IMR-90 (cell line): Measurements from ENCODE around the gene VAC14. TPM values are rescaled to one million over a fixed set of nuclear protein-coding genes. Genes with fewer than 3 reads are reported as not detected.
A peak's percentile ranks its signal among the peaks of the same experiment; 100 is the strongest.

ENCODE experiments used
- ATAC-seq: fragments of 200-7000 bp; cut with Tn5 transposase; 2 replicates; pipeline ENCODE4 v1.9.1; 2020; ENCODE audit warnings: low read depth, mild to moderate bottlenecking, moderate library complexity
- BruUV-seq: library from RNA; stranded (reverse); fragments of 400-500 nt; replicated peaks from 2 replicates; lab custom pipeline; 2021; lab: Mats Ljungman, UMichigan
- CTCF ChIA-PET: fragments of 300-600 bp; formaldehyde crosslinking; extraction: SDS; loops from one replicate; lab custom pipeline; 2021; ENCODE audit warnings: antibody characterized with exemption; lab: Yijun Ruan, JAX
- POLR2A ChIA-PET: fragments of 300-600 bp; sonication (Branson Sonifier 250); formaldehyde crosslinking; loops from one replicate; lab custom pipeline; 2022; ENCODE audit warnings: antibody characterized with exemption; ENCODE audit not compliant: unreplicated experiment; lab: Charles Lee
- DNase-seq: peaks from one replicate; pipeline ENCODE4 v3.0.0; 2013
- H2AFZ ChIP-seq: replicated peaks from 2 replicates; pipeline ENCODE3; 2013; ENCODE audit warnings: low read length, mild to moderate bottlenecking; ENCODE audit not compliant: poor library complexity
- H2AK5ac ChIP-seq: 2 replicates; pipeline ENCODE4 v1.6.1; 2013; ENCODE audit warnings: low read depth, low read length, inconsistent platforms
- H2AK9ac ChIP-seq: replicated peaks from 2 replicates; pipeline ENCODE3; 2013; ENCODE audit warnings: mild to moderate bottlenecking, low read depth, low read length, moderate library complexity; ENCODE audit not compliant: poor library complexity
- H2BK120ac ChIP-seq: 2 replicates; pipeline ENCODE4 v1.6.1; 2013; ENCODE audit warnings: low read depth, low read length, inconsistent platforms
- H2BK15ac ChIP-seq: 3 replicates; pipeline ENCODE4 v1.6.1; 2013; ENCODE audit warnings: low read depth, low read length, inconsistent platforms
- H2BK20ac ChIP-seq: 2 replicates; pipeline ENCODE4 v1.6.1; 2013; ENCODE audit warnings: low read depth, mild to moderate bottlenecking, inconsistent platforms, low read length, moderate library complexity
- H2BK5ac ChIP-seq: 2 replicates; pipeline ENCODE4 v1.6.1; 2013; ENCODE audit warnings: mild to moderate bottlenecking, low read depth, low read length, inconsistent platforms; ENCODE audit not compliant: poor library complexity, severe bottlenecking
- H3K14ac ChIP-seq: replicated peaks from 2 replicates; pipeline ENCODE4 v1.6.1; 2013; ENCODE audit warnings: low read depth, low read length, inconsistent platforms
- H3K18ac ChIP-seq: 2 replicates; pipeline ENCODE4 v1.6.1; 2013; ENCODE audit warnings: low read depth, low read length, control low read depth
- H3K23ac ChIP-seq: 2 replicates; pipeline ENCODE4 v1.6.1; 2013; ENCODE audit warnings: low read depth, low read length, inconsistent platforms
- H3K27ac ChIP-seq: 2 replicates; pipeline ENCODE4 v1.5.1; 2013; ENCODE audit warnings: mild to moderate bottlenecking, control low read depth, low read length; ENCODE audit not compliant: insufficient read depth
- H3K27me3 ChIP-seq: 2 replicates; pipeline ENCODE4 v1.6.1; 2013; ENCODE audit warnings: low read length; ENCODE audit not compliant: control insufficient read depth, insufficient read depth
- H3K36me3 ChIP-seq: 2 replicates; pipeline ENCODE4 v1.6.1; 2013; ENCODE audit warnings: low read length, mixed read lengths; ENCODE audit not compliant: control insufficient read depth, insufficient read depth
- H3K4ac ChIP-seq: 2 replicates; pipeline ENCODE4 v1.6.1; 2013; ENCODE audit warnings: low read depth, low read length, inconsistent platforms
- H3K4me1 ChIP-seq: 2 replicates; pipeline ENCODE4 v1.6.1; 2013; ENCODE audit warnings: low read length, mixed read lengths; ENCODE audit not compliant: control insufficient read depth, insufficient read depth
- H3K4me2 ChIP-seq: 2 replicates; pipeline ENCODE4 v1.6.1; 2013; ENCODE audit warnings: low read depth, mild to moderate bottlenecking, control low read depth, low read length, moderate library complexity
- H3K4me3 ChIP-seq: 2 replicates; pipeline ENCODE4 v1.5.1; 2013; ENCODE audit warnings: low read depth, mild to moderate bottlenecking, control low read depth, low read length, moderate library complexity; ENCODE audit not compliant: insufficient read depth
- H3K56ac ChIP-seq: 2 replicates; pipeline ENCODE4 v1.6.1; 2013; ENCODE audit warnings: low read length, inconsistent platforms; ENCODE audit not compliant: insufficient read depth; ENCODE audit errors: extremely low read depth
- H3K79me1 ChIP-seq, 2 experiments: 2 replicates each; pipeline ENCODE4 v1.6.1; 2013; ENCODE audit warnings: low read length in 2 of 2, inconsistent platforms in 1 of 2, low read depth in 1 of 2
- H3K9ac ChIP-seq: 2 replicates; pipeline ENCODE4 v1.6.1; 2013; ENCODE audit warnings: low read depth, low read length, control low read depth
- H3K9me1 ChIP-seq: 2 replicates; pipeline ENCODE4 v1.6.1; 2013; ENCODE audit warnings: low read length, inconsistent platforms; ENCODE audit not compliant: insufficient read depth
- H3K9me3 ChIP-seq: 2 replicates; pipeline ENCODE4 v1.6.1; 2013; ENCODE audit warnings: low read length; ENCODE audit not compliant: control insufficient read depth, insufficient read depth
- H4K20me1 ChIP-seq: 2 replicates; pipeline ENCODE4 v1.6.1; 2013; ENCODE audit warnings: low read length, inconsistent platforms; ENCODE audit not compliant: insufficient read depth
- H4K5ac ChIP-seq: 2 replicates; pipeline ENCODE4 v1.6.1; 2013; ENCODE audit warnings: mild to moderate bottlenecking, low read depth, low read length, control low read depth
- H4K8ac ChIP-seq, 2 experiments: 2 replicates each; pipeline ENCODE4 v1.6.1; 2013; ENCODE audit warnings: low read depth in 2 of 2, low read length in 2 of 2, control low read depth in 1 of 2, inconsistent platforms in 1 of 2
- H4K91ac ChIP-seq: 2 replicates; pipeline ENCODE4 v1.6.1; 2013; ENCODE audit warnings: low read depth, low read length, inconsistent platforms; ENCODE audit not compliant: insufficient read depth
- BHLHE40 ChIP-seq: fragments of 150-350 bp; IDR thresholded peaks from 2 replicates; pipeline ENCODE4 v1.6.1; 2016; ENCODE audit warnings: mild to moderate bottlenecking, low read depth, low read length
- CEBPB ChIP-seq: IDR thresholded peaks from 2 replicates; pipeline ENCODE4 v1.6.1; 2012; ENCODE audit warnings: low read depth, low read length, improper control_type of control experiment
- CHD1 ChIP-seq: IDR thresholded peaks from 2 replicates; pipeline ENCODE4 v1.6.1; 2012; ENCODE audit warnings: low read depth, low read length, improper control_type of control experiment
- FOS ChIP-seq: fragments of 150-350 bp; IDR thresholded peaks from 2 replicates; pipeline ENCODE4 v1.6.1; 2016; ENCODE audit warnings: low read depth, low read length
- MAFK ChIP-seq: IDR thresholded peaks from 2 replicates; pipeline ENCODE4 v1.6.1; 2012; ENCODE audit warnings: low read depth, low read length, improper control_type of control experiment
- MAZ ChIP-seq: IDR thresholded peaks from 2 replicates; pipeline ENCODE4 v1.6.1; 2012; ENCODE audit warnings: low read depth, mild to moderate bottlenecking, low read length, improper control_type of control experiment, moderate library complexity, borderline replicate concordance
- MXI1 ChIP-seq: IDR thresholded peaks from 2 replicates; pipeline ENCODE4 v1.6.1; 2012; ENCODE audit warnings: low read depth, mild to moderate bottlenecking, low read length, moderate library complexity, borderline replicate concordance
- NFE2L2 ChIP-seq: fragments of 150-350 bp; IDR thresholded peaks from 2 replicates; pipeline ENCODE4 v1.6.1; 2016; ENCODE audit warnings: low read depth, mild to moderate bottlenecking, low read length
- POLR2A ChIP-seq: IDR thresholded peaks from 2 replicates; pipeline ENCODE4 v1.6.1; 2012; ENCODE audit warnings: mild to moderate bottlenecking, low read depth, low read length
- RAD21 ChIP-seq: IDR thresholded peaks from 2 replicates; pipeline ENCODE4 v1.6.1; 2012; ENCODE audit warnings: low read length, improper control_type of control experiment
- RFX5 ChIP-seq: IDR thresholded peaks from 2 replicates; pipeline ENCODE4 v1.8.0; 2012; ENCODE audit warnings: low read depth, mild to moderate bottlenecking, low read length, moderate library complexity
- SMC3 ChIP-seq: fragments of 150-350 bp; IDR thresholded peaks from 2 replicates; pipeline ENCODE4 v1.6.1; 2016; ENCODE audit warnings: low read depth, mild to moderate bottlenecking, antibody characterized with exemption, low read length, moderate library complexity
- WGBS, 2 experiments: methylation state at CpG; one replicate each; pipeline versions ENCODE4 v1.1.5 to v1.1.7; 2013; ENCODE audit warnings: missing lambda C conversion rate in 2 of 2; ENCODE audit not compliant: insufficient read length in 1 of 2; ENCODE audit errors: extremely low coverage in 2 of 2; 5-methylcytosine and 5-hydroxymethylcytosine counted together
- dilution Hi-C: fragments of 300-500 bp; cut with HindIII; formaldehyde crosslinking; loops from one replicate; pipeline ENCODE4 v1.14.3; 2018; ENCODE audit warnings: low sequenced_read_pairs; ENCODE audit not compliant: unreplicated experiment
- in situ Hi-C: fragments of 300-500 bp; cut with MboI; formaldehyde crosslinking; loops from 3 replicates; pipeline ENCODE4 v1.14.3; 2019; ENCODE audit warnings: low sequenced_read_pairs, inconsistent platforms, mixed read lengths
- intact Hi-C: fragments of 100-400 bp; cut with micrococcal nuclease; formaldehyde crosslinking; loops from 2 replicates; pipeline ENCODE4 v1.10.0; 2022
- polyA plus RNA-seq, 3 experiments: library from polyadenylated mRNA; depleted of rRNA; stranded (reverse); fragments of >200 nt; gene quantifications; 2 replicates each; pipeline ENCODE4 v1.2.3, GENCODE V29; 2012; ENCODE audit warnings: low replicate concordance in 1 of 3
- total RNA-seq: library from RNA; depleted of rRNA; stranded (reverse); fragments of >200 nt; gene quantifications from 2 replicates; pipeline ENCODE4 v1.2.3, GENCODE V29; 2012
- TF ChIP-seq, protein P1 (sequence below): fragments of 150-350 bp; IDR thresholded peaks from 2 replicates; pipeline ENCODE4 v1.6.1; 2017; ENCODE audit warnings: mild to moderate bottlenecking, antibody characterized with exemption, low read length, low read depth
- TF ChIP-seq, protein P2 (sequence below): conservative IDR thresholded peaks from 2 replicates; pipeline ENCODE4 v1.5.1; 2012; ENCODE audit warnings: mild to moderate bottlenecking, low read depth, low read length, improper control_type of control experiment
- TF ChIP-seq, protein P3 (sequence below): fragments of 150-350 bp; IDR thresholded peaks from 2 replicates; pipeline ENCODE4 v1.6.1; 2016; ENCODE audit warnings: low read depth, mild to moderate bottlenecking, low read length, moderate library complexity, borderline replicate concordance

VAC14 gene
- total and polyA plus RNA-seq, 2 of the 4 experiments (the other 2 are of a cell fraction): 21.1 to 40.2 TPM

DNA sequence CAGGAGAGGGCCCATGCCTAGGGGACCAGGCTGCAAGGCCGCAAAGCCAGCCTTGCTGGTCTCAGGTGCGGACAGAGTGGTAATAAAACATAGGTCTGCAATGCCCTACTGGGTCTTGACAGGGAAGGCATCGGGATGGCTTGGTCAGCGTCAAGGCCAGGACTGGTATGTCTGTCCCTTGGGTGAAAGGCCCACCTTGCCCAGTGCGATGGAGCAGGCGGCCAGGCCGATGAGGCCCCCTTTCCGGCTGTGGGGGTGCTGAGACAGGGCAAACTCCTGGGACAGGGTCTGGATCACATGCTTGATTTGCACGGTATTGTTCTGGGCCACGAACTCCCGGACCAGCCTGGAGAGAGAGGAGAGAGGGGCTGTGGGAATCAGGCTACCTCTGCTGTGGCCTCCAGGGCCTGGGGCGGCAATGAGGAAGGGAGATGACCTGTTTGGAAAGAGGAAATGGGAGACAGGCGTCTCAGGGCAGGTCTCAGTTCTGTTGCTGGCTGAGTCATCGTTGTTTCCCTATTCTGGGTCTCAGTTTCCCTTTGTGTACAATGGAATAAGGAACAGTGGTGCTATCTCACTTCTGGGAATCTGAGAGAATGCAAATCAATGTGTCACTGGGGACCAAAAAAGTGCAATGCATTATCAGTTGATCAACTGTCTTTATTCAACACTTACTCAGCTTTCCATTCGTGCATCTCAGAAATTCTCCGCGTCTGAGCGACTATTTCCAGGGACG, 14.8 kb downstream of the VAC14 start:
- dilution Hi-C loops (no loop called here), in situ Hi-C loops (loop anchor here (10.0 to 25.0 kb wide), 3 partner anchors 501 to 701 kb away; partner anchors contain the start of genes CALB2, CMTR2 and ZNF19), intact Hi-C loops (no loop called here)
- H3K27me3 ChIP-seq: no peaks in the 10 kb centered on the region
- no peak overlapping the region for H2AK5ac ChIP-seq
- no TSS peak for BruUV-seq
- no peak overlapping the region for H3K4me2 ChIP-seq
- no peak overlapping the region for H3K9ac ChIP-seq
- no peak overlapping the region for H2BK120ac ChIP-seq
- CTCF ChIA-PET: no interaction called here
- peaks cover 3% of the 10 kb centered on the region; the same call in 1 of the 2 replicates for H3K9me1 ChIP-seq
- H3K23ac ChIP-seq: no peak overlapping the region
- peaks cover 2% of the 10 kb centered on the region; the same call in 1 of the 2 replicates for H3K9me3 ChIP-seq
- peaks cover 21% of the 10 kb centered on the region for H4K20me1 ChIP-seq
- H2AK9ac ChIP-seq: peak overlapping the region; percentile 31
- no peak overlapping the region for H3K27ac ChIP-seq
- ATAC-seq (no peak), DNase-seq (no peak)
- no peak overlapping the region for H4K8ac ChIP-seq
- no peak overlapping the region for H2BK5ac ChIP-seq
- H4K5ac ChIP-seq: no peak overlapping the region
- H2BK20ac ChIP-seq: no peak overlapping the region
- peaks cover 49% of the 10 kb centered on the region for H3K36me3 ChIP-seq
- no peak overlapping the region for H3K14ac ChIP-seq
- H3K56ac ChIP-seq: no peak overlapping the region
- 97% methylated on average over 14 of the region's 19 CpGs; no CpG with 5 or more reads in 1 of the 2 experiments for WGBS, 2 experiments
- H2BK15ac ChIP-seq: no peak overlapping the region
- H3K4ac ChIP-seq: no peak overlapping the region
- peaks cover 29 to 45% of the 10 kb centered on the region in 2 experiments for H3K79me1 ChIP-seq
- H3K4me3 ChIP-seq: no peak overlapping the region
- no peaks in the 10 kb centered on the region; the same call in 1 of the 2 replicates for H3K4me1 ChIP-seq
- H4K91ac ChIP-seq: no peak overlapping the region
- H2AFZ ChIP-seq: no peak overlapping the region
- POLR2A ChIA-PET: no interaction called here
- no peak overlapping the region for H3K18ac ChIP-seq
- TF ChIP-seq CHD1 (no peak), FOS (no peak), POLR2A (no peak), NFE2L2 (no peak), CEBPB (no peak), MXI1 (no peak), RFX5 (no peak), BHLHE40 (no peak), RAD21 (no peak), SMC3 (no peak), MAFK (no peak), MAZ (no peak)
- TF ChIP-seq, protein P1, sequence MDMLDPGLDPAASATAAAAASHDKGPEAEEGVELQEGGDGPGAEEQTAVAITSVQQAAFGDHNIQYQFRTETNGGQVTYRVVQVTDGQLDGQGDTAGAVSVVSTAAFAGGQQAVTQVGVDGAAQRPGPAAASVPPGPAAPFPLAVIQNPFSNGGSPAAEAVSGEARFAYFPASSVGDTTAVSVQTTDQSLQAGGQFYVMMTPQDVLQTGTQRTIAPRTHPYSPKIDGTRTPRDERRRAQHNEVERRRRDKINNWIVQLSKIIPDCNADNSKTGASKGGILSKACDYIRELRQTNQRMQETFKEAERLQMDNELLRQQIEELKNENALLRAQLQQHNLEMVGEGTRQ: no peak
- TF ChIP-seq, protein P2, sequence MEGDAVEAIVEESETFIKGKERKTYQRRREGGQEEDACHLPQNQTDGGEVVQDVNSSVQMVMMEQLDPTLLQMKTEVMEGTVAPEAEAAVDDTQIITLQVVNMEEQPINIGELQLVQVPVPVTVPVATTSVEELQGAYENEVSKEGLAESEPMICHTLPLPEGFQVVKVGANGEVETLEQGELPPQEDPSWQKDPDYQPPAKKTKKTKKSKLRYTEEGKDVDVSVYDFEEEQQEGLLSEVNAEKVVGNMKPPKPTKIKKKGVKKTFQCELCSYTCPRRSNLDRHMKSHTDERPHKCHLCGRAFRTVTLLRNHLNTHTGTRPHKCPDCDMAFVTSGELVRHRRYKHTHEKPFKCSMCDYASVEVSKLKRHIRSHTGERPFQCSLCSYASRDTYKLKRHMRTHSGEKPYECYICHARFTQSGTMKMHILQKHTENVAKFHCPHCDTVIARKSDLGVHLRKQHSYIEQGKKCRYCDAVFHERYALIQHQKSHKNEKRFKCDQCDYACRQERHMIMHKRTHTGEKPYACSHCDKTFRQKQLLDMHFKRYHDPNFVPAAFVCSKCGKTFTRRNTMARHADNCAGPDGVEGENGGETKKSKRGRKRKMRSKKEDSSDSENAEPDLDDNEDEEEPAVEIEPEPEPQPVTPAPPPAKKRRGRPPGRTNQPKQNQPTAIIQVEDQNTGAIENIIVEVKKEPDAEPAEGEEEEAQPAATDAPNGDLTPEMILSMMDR: no peak
- TF ChIP-seq, protein P3, sequence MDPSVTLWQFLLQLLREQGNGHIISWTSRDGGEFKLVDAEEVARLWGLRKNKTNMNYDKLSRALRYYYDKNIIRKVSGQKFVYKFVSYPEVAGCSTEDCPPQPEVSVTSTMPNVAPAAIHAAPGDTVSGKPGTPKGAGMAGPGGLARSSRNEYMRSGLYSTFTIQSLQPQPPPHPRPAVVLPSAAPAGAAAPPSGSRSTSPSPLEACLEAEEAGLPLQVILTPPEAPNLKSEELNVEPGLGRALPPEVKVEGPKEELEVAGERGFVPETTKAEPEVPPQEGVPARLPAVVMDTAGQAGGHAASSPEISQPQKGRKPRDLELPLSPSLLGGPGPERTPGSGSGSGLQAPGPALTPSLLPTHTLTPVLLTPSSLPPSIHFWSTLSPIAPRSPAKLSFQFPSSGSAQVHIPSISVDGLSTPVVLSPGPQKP: no peak
